Kidney epithelial cell (primary cell): Measurements from ENCODE around the gene SNX17. TPM values are rescaled to one million over a fixed set of nuclear protein-coding genes. Genes with fewer than 3 reads are reported as not detected.
A peak's percentile ranks its signal among the peaks of the same experiment; 100 is the strongest.

Experiments used
- DNase-seq: peaks from one replicate; pipeline ENCODE4 v3.0.0-alpha.2; 2010; ENCODE audit warnings: low read depth
- H3K27me3 ChIP-seq: 2 replicates; pipeline ENCODE4 v1.6.0; 2011; ENCODE audit warnings: low read length; ENCODE audit not compliant: control insufficient read depth, insufficient read depth
- H3K36me3 ChIP-seq: 2 replicates; pipeline ENCODE4 v1.5.1; 2011; ENCODE audit warnings: low read length; ENCODE audit not compliant: control insufficient read depth, insufficient read depth
- H3K4me3 ChIP-seq: 2 replicates; pipeline ENCODE4 v1.5.1; 2011; ENCODE audit warnings: low read depth, mild to moderate bottlenecking, control low read depth, low read length
- CTCF ChIP-seq: IDR thresholded peaks from 2 replicates; pipeline ENCODE4 v1.5.1; 2011; ENCODE audit warnings: mild to moderate bottlenecking, moderate library complexity, low read length, control low read depth, inconsistent platforms; ENCODE audit not compliant: insufficient read depth, poor library complexity, severe bottlenecking
- total RNA-seq: library from RNA; depleted of rRNA; stranded (reverse); fragments of >200 nt; gene quantifications from 2 replicates; pipeline ENCODE4 v1.2.3, GENCODE V29; 2015

Gene SNX17
- total RNA-seq, 1 donor from 2014 or later = 92.1 TPM

GRCh38 chr2:27377618-27378095 is 7.2 kb downstream of the SNX17 start:
- H3K27me3 ChIP-seq = no peaks in the 10 kb centered on the region
- TF ChIP-seq CTCF = no peak
- peaks cover 4% of the 10 kb centered on the region for H3K36me3 ChIP-seq
- DNase-seq = no peak
- H3K4me3 ChIP-seq = no peak overlapping the region

GRCh38 chr2:27378096-27378808 is 7.8 kb downstream of the SNX17 start:
- TF ChIP-seq CTCF = peak; percentile 45
- H3K27me3 ChIP-seq = no peaks in the 10 kb centered on the region
- H3K4me3 ChIP-seq = no peak overlapping the region
- no peak for DNase-seq
- H3K36me3 ChIP-seq = peaks cover 4% of the 10 kb centered on the region

- Histone ChIP-seq H3K27me3 (no peaks in the 10 kb centered on the region), H3K4me3 (no peak overlapping the region), H3K36me3 (peaks cover 4% of the 10 kb centered on the region)
- no peak for TF ChIP-seq CTCF
- DNase-seq = no peak
These were observed 8.4 kb downstream of the SNX17 start for GRCh38 chr2:27378809-27379290.

GRCh38 chr2:27379383-27379835 is 9.0 kb downstream of the SNX17 start:
- peaks cover 4% of the 10 kb centered on the region for H3K36me3 ChIP-seq
- TF ChIP-seq CTCF = no peak

GRCh38 chr2:27379836-27380625 is 9.6 kb downstream of the SNX17 start:
- Histone ChIP-seq H3K4me3 (peak overlapping the region; percentile 74), H3K36me3 (peaks cover 4% of the 10 kb centered on the region), H3K27me3 (no peaks in the 10 kb centered on the region)
- DNase-seq = no peak
- TF ChIP-seq CTCF = no peak

More at GRCh38 chr2:27379383-27379835, 9.0 kb downstream of the SNX17 start:
- no peak for DNase-seq
- peak overlapping the region; percentile 74 for H3K4me3 ChIP-seq
- no peaks in the 10 kb centered on the region for H3K27me3 ChIP-seq
